ENCODE data around the gene NGFR.

NGFR gene

DNA sequence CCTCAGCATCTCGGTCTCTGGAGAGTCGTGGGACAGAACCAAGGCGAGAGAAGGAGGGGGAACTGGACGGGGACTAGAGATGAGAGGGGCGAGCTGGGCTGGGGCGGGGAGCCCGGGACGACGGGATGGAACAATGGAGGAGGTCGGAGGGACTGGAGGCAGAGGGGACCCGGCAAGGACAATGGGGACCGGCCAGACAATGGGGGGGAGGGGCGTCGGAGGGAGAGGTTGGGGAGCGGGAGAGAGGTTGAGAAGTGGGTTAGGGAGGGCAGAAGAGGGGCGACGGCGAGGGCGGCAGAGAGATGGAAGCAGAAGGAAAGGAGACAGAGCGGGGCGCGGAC, 719 bp downstream of the NGFR start:
- in situ Hi-C loops (cut with HindIII; ENCODE audit: low sequenced_read_pairs): no loop called here
- no peak overlapping the region for H3K4me3 ChIP-seq (ENCODE audit: low read depth, low read length)
- TF ChIP-seq, protein P1, sequence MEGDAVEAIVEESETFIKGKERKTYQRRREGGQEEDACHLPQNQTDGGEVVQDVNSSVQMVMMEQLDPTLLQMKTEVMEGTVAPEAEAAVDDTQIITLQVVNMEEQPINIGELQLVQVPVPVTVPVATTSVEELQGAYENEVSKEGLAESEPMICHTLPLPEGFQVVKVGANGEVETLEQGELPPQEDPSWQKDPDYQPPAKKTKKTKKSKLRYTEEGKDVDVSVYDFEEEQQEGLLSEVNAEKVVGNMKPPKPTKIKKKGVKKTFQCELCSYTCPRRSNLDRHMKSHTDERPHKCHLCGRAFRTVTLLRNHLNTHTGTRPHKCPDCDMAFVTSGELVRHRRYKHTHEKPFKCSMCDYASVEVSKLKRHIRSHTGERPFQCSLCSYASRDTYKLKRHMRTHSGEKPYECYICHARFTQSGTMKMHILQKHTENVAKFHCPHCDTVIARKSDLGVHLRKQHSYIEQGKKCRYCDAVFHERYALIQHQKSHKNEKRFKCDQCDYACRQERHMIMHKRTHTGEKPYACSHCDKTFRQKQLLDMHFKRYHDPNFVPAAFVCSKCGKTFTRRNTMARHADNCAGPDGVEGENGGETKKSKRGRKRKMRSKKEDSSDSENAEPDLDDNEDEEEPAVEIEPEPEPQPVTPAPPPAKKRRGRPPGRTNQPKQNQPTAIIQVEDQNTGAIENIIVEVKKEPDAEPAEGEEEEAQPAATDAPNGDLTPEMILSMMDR (IDR thresholded peaks at IDR 0.05; ENCODE audit: low read depth, low read length): no peak
- DNase-seq (ENCODE audit: low read depth, low spot score): no peak

GRCh38 chr17:49496183-49496866, 1.2 kb downstream of the NGFR start:
- in situ Hi-C loops (cut with HindIII; ENCODE audit: low sequenced_read_pairs): no loop called here
- H3K4me3 ChIP-seq (ENCODE audit: low read depth, low read length): no peak overlapping the region
- TF ChIP-seq, protein P1 (IDR thresholded peaks at IDR 0.05; ENCODE audit: low read depth, low read length): peak; percentile 56
- peak; percentile 25 for DNase-seq (ENCODE audit: low read depth, low spot score)

DNA sequence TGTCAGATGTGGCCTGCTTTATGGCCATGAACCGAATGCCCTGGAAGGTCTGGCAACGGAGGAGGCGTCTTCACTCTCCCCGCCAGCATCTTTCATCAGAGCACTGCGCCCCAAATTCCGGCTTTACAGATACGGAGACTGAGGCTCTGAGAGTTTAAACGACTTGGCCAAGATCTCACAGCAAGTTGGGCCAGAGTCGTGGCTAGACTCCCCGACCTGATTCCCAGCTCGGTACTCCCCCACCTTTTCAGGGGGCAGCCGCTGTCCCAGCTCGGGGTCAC, 1.7 kb downstream of the NGFR start:
- in situ Hi-C loops (cut with HindIII; ENCODE audit: low sequenced_read_pairs): no loop called here
- DNase-seq (ENCODE audit: low read depth, low spot score): no peak
- TF ChIP-seq, protein P1 (IDR thresholded peaks at IDR 0.05; ENCODE audit: low read depth, low read length): no peak
- H3K4me3 ChIP-seq (ENCODE audit: low read depth, low read length): no peak overlapping the region

- in situ Hi-C loops (cut with HindIII; ENCODE audit: low sequenced_read_pairs): no loop called here
- TF ChIP-seq, protein P1 (IDR thresholded peaks at IDR 0.05; ENCODE audit: low read depth, low read length): no peak
- H3K4me3 ChIP-seq (ENCODE audit: low read depth, low read length): no peak overlapping the region
- DNase-seq (ENCODE audit: low read depth, low spot score): peak; percentile 18
These were observed 2.3 kb downstream of the NGFR start for GRCh38 chr17:49497148-49498028.

- in situ Hi-C loops (cut with HindIII; ENCODE audit: low sequenced_read_pairs): no loop called here
- DNase-seq (ENCODE audit: low read depth, low spot score): no peak
- no peak overlapping the region for H3K4me3 ChIP-seq (ENCODE audit: low read depth, low read length)
- TF ChIP-seq, protein P1 (IDR thresholded peaks at IDR 0.05; ENCODE audit: low read depth, low read length): peak; percentile 16
These were observed 3.0 kb downstream of the NGFR start for GRCh38 chr17:49498029-49498615.

GRCh38 chr17:49501496-49501895, 6.4 kb downstream of the NGFR start:
- in situ Hi-C loops (cut with HindIII; ENCODE audit: low sequenced_read_pairs): no loop called here
- no peak overlapping the region for H3K4me3 ChIP-seq (ENCODE audit: low read depth, low read length)
- TF ChIP-seq, protein P1 (IDR thresholded peaks at IDR 0.05; ENCODE audit: low read depth, low read length): no peak
- no peak for DNase-seq (ENCODE audit: low read depth, low spot score)
